Erythroblast (primary cell): ENCODE measurements around the gene TFDP1.

Source experiments
- GATA1 ChIP-seq: IDR thresholded peaks from 2 replicates; pipeline ENCODE4 v1.6.1; 2011; ENCODE audit warnings: low read depth, mild to moderate bottlenecking, control low read depth, low read length, moderate library complexity
- POLR2A ChIP-seq: IDR thresholded peaks from 2 replicates; pipeline ENCODE4 v1.6.1; 2011; ENCODE audit warnings: mild to moderate bottlenecking, low read length

DNA sequence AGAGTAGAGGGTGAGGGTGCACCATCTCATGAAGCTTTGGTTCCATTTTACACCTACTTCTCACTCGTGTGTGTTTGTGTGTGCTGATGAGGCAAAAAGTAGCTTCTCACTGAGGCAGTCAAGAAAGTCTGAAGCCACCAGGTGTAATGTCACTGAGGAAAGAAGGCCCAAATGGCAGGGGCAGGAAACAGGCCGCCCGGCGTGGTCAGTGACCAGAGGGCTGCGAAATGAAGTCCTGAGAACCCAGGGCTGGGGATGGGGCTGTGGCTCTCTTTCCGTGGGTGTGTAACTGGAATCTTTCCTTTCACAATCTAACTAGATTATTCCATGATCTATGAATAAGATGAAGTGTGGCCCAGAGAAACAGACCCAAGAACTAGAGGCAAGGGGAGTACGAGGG lies 25.5 kb upstream of the TFDP1 start:
- TF ChIP-seq POLR2A (no peak), GATA1 (no peak)
